Stimulated activated naive CD4-positive, alpha-beta T cell treated with Interleukin-2 at 50 U/mL for 16 hours (primary cell): Measurements from ENCODE around the gene MIA3.
"Not testable (repeated sequence)": the region's sequence is repeated elsewhere in the genome, so short reads cannot be mapped to it uniquely, and the experiment has no call there.

Source experiments
- DNase-seq: peaks from one replicate; lab custom pipeline; 2025; lab: John Stamatoyannopoulos, UW

Gene MIA3, protein sequence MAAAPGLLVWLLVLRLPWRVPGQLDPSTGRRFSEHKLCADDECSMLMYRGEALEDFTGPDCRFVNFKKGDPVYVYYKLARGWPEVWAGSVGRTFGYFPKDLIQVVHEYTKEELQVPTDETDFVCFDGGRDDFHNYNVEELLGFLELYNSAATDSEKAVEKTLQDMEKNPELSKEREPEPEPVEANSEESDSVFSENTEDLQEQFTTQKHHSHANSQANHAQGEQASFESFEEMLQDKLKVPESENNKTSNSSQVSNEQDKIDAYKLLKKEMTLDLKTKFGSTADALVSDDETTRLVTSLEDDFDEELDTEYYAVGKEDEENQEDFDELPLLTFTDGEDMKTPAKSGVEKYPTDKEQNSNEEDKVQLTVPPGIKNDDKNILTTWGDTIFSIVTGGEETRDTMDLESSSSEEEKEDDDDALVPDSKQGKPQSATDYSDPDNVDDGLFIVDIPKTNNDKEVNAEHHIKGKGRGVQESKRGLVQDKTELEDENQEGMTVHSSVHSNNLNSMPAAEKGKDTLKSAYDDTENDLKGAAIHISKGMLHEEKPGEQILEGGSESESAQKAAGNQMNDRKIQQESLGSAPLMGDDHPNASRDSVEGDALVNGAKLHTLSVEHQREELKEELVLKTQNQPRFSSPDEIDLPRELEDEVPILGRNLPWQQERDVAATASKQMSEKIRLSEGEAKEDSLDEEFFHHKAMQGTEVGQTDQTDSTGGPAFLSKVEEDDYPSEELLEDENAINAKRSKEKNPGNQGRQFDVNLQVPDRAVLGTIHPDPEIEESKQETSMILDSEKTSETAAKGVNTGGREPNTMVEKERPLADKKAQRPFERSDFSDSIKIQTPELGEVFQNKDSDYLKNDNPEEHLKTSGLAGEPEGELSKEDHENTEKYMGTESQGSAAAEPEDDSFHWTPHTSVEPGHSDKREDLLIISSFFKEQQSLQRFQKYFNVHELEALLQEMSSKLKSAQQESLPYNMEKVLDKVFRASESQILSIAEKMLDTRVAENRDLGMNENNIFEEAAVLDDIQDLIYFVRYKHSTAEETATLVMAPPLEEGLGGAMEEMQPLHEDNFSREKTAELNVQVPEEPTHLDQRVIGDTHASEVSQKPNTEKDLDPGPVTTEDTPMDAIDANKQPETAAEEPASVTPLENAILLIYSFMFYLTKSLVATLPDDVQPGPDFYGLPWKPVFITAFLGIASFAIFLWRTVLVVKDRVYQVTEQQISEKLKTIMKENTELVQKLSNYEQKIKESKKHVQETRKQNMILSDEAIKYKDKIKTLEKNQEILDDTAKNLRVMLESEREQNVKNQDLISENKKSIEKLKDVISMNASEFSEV (N-terminal part only)

DNA sequence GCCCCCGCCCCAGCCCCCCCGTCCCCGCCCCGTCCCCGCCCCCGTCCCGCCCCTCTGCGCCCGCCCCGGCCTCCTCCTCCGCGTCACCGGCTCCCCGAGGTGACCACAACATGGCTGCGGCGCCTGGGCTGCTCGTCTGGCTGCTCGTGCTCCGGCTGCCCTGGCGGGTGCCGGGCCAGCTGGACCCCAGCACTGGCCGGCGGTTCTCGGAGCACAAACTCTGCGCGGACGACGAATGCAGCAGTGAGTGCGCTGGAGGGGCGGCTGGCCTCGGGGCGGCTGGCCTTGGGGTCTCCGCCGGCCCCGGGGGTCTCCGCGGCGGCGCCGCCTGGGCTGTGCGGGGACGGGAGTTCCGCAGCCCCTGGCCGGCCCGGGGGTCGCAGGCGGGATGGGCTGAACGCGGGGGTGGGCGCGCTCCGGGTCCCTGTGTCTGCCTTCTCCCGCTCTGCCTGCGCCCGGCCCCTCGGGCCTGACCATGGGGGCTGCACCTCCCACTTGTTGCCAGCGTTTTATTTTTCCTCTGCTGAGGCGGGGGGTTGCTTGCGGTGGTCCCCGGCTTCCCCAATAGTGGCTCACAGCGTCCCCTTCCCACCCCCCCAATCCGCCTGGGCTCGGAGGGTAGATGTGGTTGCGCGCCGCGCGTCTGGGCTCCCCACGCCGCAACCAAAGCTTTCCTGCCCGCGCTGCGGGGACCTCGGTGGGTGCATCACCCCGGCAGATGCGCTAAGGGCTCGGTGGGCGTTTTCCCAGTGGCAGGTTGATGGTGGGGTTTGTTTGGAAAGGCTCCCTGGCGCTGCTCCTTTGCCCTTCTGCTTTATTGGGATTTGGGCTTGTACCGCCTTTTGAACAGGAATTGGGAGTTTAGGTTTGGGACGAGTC, at the start of gene MIA3:
MIA3 (plus strand) TSS at position 97 of the 879 bp plus-strand sequence; CDS start at position 111, 14 bp downstream.
- peak; percentile 84 for DNase-seq

- DNase-seq, result no peak
Observed at GRCh38 chr1:222570837-222571236, 47.1 kb upstream of the MIA3 start.

DNA sequence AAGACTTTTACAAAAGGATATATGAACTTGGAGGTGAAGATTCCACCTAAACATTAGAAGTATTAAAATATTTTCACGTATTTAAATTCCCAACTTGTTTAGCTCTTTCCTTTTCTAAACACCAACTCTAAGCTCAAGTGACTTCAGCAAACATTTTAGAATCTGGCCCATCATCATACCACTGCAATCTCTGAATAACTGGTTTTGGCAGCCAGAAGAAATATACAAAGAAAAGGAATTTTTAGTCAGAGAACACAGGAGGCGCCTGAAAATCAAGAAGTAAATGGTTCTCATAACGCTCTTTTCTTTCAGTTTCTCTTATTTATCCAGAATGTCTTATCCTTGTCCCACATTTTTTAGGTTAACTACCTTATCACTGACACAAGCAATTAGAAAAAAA, 38.6 kb upstream of the MIA3 start:
- DNase-seq, result no peak

DNA sequence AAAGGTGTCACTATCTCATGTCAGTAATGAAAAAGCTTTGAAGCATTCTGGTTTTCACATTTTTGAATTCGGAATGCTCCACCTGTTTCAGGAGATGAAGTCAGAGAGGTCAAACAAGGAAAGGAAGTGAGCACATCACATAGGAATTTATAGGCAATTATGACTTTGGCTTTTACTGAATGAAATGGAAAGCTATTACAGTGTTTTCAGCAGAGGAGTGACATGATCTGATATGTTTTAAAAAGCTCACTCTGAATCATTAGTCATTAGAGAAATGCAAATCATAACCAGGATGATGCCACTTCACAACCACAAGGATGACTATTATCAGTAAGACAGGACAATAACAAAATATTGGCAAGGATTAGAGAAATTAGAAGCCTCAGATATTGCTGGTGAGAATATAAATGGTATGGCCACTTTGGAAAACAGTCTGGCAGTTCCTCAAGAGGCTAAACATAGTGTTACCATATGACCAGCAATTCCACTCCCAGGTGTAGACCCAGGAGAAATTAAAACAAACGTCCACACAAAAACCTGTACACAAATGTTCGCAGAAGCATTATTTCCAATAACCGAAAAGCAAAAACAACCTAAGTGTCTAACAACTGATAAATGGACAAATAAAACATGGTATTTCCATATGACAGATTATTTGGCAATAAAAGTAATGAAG, 35.7 kb upstream of the MIA3 start:
- no peak for DNase-seq

DNA sequence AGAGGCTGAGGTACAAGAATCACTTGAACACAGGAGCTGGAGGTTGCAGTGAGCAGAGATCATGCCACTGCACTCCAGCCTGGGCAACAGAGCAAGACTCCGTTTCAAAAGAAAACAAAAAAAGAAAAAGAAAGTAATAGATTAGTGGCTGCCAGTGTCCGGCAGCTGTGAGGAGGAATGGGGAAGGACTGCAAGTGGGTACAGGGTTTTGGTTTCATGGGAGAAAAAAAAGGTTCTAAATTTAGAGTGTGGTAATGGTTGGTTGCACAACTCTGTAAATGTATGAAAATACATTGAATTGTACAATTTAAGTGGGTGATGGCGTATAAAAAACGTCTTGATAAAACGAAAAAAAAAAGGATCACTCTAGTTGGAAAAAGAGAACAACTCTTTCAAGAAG, 34.8 kb upstream of the MIA3 start:
- DNase-seq, result no peak

DNA sequence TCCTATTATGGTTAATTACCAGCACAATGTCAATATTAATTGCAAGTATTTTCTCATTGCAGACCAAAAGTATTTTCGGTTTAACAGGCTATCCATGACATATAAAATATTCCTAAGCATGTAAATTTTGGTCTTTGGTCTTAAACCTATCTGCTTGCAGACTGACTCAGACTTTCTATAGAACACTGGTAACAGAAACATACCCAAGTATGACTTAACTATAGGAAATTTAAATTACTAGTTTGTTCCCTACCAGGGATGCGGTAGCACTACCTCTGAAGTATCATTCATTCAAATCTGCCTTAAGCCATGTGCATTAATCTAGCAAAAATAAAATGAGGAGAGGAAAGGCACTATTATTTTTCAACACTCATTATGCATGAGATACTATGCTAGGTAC, 31.1 kb upstream of the MIA3 start:
- no peak for DNase-seq

DNA sequence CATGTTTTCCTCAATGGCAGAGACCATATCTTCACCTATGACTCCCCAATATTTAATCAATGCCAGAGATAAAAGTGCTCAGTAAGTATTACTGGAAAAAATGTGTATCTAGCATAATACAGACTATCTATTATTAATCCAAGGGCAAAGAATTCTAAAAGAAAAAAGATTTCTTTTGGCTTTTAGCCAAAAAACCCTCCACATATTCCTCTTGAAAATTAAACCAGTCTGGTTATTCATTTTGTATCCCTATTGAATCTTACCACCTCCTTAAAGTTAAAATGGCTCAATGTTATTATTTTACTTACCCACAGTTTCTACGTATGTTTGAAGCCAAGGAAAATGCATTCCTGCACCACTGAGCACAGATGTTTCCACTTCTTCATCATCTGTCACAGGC, 29.8 kb upstream of the MIA3 start:
- no peak for DNase-seq

DNA sequence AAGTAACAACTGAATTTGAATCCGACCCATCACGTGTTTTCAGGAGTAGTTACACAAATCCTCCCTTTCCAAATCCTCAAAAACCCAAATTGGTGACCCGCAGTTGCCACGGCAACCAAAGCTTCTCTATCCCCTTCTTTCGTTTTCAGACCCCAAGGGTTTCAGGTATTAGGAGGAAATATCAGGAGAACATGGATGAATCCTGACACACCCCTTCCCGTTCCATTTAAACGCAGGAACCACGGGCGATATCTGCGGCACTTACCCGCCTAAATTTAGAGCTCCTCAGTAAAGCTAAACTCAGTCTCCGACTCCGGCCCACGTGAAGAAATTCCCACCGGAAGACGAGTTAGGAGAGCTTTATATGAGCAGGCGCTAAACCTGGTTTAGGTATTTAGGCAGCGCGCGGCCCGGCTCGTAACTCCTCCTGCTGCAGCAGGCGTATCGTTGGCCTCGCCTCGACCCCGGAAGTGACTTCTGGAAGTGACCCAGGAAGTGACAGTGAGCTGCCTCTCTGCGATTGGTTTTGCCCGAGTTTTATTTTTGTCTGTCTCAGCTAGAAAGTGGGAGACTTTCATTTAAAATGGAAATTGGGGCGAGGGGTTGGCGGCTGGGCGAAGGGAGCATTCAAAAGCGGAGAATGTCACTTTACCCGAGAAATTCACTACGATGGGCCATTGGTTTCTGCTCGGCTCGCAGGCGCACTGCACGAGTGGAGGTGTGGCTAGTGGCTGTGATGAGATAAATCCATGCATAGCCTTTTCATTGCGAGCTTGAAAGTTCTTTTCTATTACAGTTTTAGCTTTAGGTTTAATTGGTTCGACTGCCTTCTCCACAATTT, 28.2 kb upstream of the MIA3 start, which contains the start of gene TAF1A:
TAF1A (minus strand) TSS at position 472 of the 841 bp plus-strand sequence.
- DNase-seq, result peak; percentile 81

DNA sequence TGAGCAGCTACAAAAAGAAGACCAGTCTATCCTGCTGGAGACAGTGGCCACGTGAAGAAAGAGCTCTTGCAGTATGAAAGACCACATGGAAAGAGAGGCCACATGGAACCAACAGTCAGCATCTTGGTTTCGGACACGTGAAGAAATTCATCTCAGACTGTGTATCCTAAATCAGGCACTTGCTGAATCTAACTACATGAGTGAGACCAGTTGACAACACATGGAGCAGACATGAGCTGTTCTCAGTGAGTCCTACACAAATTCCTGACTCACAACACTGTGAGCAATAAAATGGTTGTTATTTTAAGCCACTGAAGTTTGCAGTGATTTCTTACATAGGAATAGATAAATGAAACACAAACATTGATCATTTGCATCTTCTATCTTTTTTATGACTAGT, 25.7 kb upstream of the MIA3 start:
- DNase-seq, result no peak

DNA sequence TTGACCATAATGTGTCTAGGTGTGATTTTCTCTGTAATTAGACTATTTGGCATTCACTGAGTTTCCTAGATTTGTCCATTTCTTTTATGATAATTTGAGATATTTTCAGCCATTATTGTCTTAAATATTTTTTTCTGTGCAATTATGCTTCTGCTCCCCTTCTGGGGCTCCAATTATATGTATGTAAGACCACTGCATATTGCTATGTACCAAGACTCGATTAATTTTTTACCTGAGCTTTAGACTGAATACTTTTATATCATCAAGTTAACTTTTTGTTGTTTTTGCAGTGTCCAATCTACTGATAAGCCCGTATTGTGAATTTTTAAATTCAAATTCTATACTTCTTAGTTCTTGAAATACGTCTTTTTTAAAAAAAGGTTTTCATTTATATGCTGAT, 23.1 kb upstream of the MIA3 start:
- DNase-seq, result no peak

GRCh38 chr1:222596696-222597095, 21.2 kb upstream of the MIA3 start:
- no peak for DNase-seq

DNA sequence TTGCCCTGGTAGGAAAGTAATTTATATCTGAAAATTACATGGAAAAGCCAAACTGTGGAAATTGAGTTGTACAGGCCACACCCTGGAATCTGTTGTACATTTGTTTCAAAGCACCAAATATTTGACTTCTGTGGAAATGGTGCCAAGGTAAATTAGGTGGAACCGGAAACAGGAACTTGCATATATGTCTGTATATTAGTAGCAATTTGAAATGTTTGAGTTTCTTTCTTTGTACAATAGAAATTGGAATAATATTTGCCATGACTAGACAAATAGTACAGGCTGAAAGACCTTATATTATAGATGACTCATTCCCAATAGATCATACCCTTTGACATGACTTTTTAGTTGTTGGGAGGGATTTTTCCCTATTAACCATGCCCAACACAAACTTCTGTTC, 17.6 kb upstream of the MIA3 start:
- no peak for DNase-seq

DNA sequence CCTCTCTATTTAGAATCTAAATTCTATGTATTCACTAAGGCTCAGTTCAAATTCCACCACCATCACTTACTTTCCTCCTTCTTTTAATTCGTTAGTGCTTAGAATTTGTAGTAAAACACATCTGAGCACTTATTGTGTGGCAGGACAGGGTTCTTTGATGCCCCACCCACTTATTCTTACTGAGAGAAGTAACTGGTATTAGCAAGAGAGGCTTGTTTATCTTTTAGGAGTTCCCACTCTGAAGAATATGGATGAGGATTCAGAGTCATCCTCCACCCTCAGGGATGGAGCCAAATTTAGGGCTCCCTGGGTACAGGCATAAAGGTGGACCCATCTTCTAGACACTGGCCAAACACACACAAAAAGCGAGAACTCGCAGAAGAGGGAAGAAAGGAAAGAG, 16.6 kb upstream of the MIA3 start:
- no peak for DNase-seq

GRCh38 chr1:222606757-222607156, 11.1 kb upstream of the MIA3 start:
- DNase-seq, result no peak

DNA sequence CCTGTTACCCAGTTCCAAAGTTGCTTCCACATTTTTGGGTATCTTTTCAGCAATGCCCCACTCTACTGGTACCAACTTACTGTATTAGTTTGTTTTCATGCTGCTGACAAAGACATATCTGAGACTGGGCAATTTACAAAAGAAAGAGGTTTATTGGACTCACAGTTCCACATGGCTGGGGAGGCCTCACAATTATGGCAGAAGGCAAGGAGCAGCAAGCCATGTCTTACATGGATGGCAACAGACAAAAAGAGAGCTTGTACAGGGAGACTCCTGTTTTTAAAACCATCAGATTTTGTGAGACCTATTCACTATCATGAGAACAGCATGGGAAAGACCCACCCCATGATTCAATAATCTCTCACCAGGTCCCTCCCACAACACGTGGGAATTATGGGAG, 8.8 kb upstream of the MIA3 start:
- not testable (repeated sequence) for DNase-seq

DNA sequence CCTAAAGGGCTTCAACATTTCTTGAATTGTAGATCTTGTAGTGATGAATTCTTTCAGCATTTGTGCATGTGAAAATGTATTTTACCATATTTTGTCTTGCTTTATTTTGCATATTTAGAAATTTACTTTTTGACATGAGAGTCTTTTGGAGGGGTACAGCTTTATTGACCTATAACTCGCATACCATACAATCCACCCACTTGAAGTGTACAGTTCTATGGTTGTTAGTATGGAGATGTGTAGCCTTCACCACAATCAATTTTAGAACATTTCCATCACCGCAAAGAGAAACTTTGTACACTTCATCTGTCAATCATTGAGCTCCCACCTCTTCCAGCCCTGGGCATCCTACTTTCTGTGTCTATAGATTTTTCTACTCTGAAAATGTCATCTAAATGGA, 7.2 kb upstream of the MIA3 start:
- DNase-seq, result no peak

DNA sequence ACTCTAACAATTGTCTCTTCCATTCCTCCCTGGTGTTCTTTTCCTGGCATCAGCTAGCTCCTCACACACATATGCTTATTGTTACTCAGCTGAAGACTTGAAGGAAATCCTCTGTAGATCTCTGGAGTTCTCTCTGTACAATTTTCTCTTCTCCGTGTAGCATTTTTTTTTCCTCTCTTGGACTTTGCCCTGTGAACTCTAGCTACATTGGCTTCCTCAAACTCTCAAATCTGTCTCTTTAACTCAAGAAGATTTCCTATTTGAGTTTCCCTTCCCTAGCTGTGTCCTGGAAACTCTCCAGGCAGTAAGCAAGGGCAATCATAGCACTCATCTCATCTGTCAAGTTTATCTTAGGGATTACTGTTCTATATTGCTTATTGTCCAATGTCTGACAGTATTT, 4.3 kb upstream of the MIA3 start:
- no peak for DNase-seq

- DNase-seq, result no peak
Observed at GRCh38 chr1:222616525-222616924, 1.4 kb upstream of the MIA3 start.

GRCh38 chr1:222617367-222617951, 438 bp upstream of the MIA3 start:
- peak; percentile 91 for DNase-seq
